Stimulated activated naive CD8-positive, alpha-beta T cell treated with anti-CD3 and anti-CD28 coated beads, Interleukin-15, amount 100 ng/mL, for 72 hours (primary cell): Measurements from ENCODE around the gene IL13.

ENCODE experiments used
- ATAC-seq: fragments of 150-1000 bp; cut with Tn5 transposase; 2 replicates; pipeline ENCODE4 v1.10.0; 2021; ENCODE audit warnings: mild to moderate bottlenecking, moderate library complexity
- DNase-seq, 2 donors: peaks; one replicate each; pipeline ENCODE4 v3.0.0; 2021 to 2022
- H3K27ac Mint-ChIP-seq, 2 donors: one replicate each; pipeline ENCODE4 v1.8.0; 2022; ENCODE audit warnings: mild to moderate bottlenecking in 2 of 2, mixed read lengths in 2 of 2, moderate library complexity in 2 of 2
- H3K27me3 Mint-ChIP-seq: one replicate; pipeline ENCODE4 v1.8.0; 2022; ENCODE audit warnings: mixed read lengths
- H3K4me1 Mint-ChIP-seq: one replicate; pipeline ENCODE4 v1.8.0; 2022; ENCODE audit warnings: mild to moderate bottlenecking, mixed read lengths
- H3K4me3 Mint-ChIP-seq, 2 donors: one replicate each; pipeline ENCODE4 v1.8.0; 2022; ENCODE audit warnings: mild to moderate bottlenecking in 2 of 2, mixed read lengths in 2 of 2, moderate library complexity in 1 of 2
- H3K9me3 Mint-ChIP-seq, 2 donors: one replicate each; pipeline ENCODE4 v1.8.0; 2022; ENCODE audit warnings: mixed read lengths in 2 of 2

The IL13 gene

DNA sequence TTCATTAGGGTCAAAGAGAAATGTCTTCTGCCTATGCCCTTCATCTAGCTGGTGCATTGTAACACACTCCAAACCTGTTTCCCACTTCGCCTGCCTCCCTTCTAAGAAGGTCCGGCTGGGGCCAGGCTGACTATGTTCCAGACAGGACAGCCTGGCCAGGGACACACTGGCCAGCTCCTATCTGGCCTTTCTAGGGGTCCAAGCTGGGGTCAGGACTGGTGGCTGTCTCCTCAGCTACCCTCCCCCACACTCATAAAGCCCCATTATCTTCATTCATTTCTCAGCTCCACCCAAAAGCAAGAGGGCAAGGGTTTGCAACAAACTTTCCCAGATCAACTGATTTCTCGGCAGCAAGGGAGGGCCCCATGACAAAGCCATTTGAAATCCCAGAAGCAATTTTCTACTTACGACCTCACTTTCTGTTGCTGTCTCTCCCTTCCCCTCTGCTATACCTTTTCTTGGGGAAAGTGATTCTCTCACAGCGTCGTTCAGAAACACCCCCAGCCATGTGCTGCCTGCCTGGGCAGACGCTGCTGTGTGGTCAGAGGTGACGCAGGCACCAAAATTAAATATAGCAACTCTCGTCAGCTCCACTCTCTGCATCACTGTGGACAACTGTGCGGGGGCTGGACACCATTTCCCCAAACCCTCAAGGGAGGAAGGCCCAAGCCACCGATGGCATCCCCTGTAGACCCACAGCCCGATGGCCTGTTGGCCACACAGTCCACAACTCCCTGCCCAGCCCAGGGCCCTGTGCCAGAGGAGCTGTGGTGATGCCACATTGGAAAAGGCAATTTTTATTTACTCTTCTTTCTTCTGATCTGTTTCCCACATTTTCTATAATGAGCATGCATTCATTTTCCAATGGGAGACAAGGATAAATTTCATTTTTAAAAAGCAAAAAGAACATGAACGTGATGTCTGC lies 6.1 kb downstream of the IL13 start:
- DNase-seq: no peak
- peak overlapping the region in 1 of 2 donors; percentile 49 for H3K4me3 Mint-ChIP-seq
- H3K9me3 Mint-ChIP-seq: no peaks in the 10 kb centered on the region
- peaks cover 21% of the 10 kb centered on the region for H3K27me3 Mint-ChIP-seq
- peak overlapping the region; percentile 72 to 78 for H3K27ac Mint-ChIP-seq
- H3K4me1 Mint-ChIP-seq: peaks cover 77% of the 10 kb centered on the region
- peak; percentile 3 for ATAC-seq

DNA sequence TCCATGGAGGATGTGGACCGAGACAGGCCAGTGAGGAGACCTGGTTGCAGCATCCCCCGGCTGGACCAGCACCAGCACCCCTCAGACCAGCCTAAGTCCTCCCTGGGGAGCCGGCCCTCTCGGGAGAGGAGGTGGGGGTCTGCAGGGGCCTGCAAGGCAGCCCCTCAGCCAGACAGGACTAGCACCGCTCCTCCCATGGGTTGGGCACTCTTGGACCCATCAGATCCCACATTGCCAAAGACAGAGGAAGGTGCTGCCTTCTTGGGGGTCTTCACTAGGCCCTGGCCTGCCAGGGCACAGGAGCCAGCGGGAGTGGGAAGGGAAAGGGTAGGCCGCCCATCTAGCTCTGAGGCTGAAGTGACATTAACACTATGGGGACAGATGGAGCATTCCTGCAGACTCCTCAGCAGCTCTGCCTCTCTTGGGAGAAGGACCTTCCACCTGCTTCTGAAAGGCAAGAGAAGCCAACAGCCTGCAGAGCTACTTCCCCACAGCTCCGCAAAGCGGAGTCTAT lies 6.8 kb downstream of the IL13 start:
- Mint-ChIP-seq H3K9me3 (no peaks in the 10 kb centered on the region), H3K4me1 (peaks cover 70% of the 10 kb centered on the region), H3K27ac (no peak overlapping the region), H3K4me3 (no peak overlapping the region), H3K27me3 (peaks cover 17% of the 10 kb centered on the region)
- no peak for DNase-seq
- no peak for ATAC-seq

GRCh38 chr5:132665574-132666080 lies 7.7 kb downstream of the IL13 start:
- ATAC-seq (no peak), DNase-seq (no peak)
- Mint-ChIP-seq H3K27ac (no peak overlapping the region), H3K4me1 (peaks cover 61% of the 10 kb centered on the region), H3K4me3 (no peak overlapping the region), H3K9me3 (no peaks in the 10 kb centered on the region), H3K27me3 (peaks cover 17% of the 10 kb centered on the region)

DNA sequence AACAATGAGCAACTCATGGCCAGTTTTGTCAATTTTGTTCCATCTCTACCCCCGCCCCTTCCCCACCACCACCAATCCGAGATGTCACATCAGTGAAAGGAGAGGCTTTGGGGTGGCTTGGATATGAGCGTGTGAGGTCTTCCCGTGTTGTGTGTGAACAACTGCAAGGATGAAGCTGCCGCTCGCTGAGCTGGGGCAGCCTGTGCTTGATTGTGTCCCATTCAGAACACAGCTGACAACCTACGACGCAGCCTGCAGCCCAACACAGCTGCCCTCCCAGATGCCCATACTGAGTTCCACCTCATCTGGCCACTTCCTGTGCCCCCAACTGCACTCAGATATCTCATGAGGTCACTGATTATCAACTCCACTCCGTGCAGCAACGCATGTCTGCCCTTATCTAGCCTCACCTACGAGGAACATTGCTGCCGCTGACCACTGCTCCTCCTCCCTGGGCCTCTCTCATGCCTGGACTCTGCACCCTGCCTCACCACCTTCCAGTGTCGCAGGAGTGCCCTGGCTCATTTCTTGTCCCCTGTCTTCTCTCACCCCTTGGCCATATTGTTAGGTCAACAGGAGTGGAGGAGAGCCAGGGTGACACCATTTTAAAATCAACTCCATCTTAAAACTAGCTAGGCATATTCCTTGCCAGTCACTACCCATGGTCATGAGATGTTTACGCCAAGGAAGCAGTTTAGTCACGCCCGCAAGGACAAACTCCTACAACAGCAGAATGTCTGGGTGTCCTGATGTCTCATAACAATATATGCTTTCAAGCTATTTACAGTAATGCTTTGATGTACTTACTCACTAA lies 8.5 kb downstream of the IL13 start:
- H3K27me3 Mint-ChIP-seq: peaks cover 24% of the 10 kb centered on the region
- no peak overlapping the region for H3K4me3 Mint-ChIP-seq
- H3K27ac Mint-ChIP-seq: no peak overlapping the region
- DNase-seq (no peak), ATAC-seq (no peak)
- H3K4me1 Mint-ChIP-seq: peaks cover 52% of the 10 kb centered on the region
- H3K9me3 Mint-ChIP-seq: peaks cover 0 to 6% of the 10 kb centered on the region in 2 donors

DNA sequence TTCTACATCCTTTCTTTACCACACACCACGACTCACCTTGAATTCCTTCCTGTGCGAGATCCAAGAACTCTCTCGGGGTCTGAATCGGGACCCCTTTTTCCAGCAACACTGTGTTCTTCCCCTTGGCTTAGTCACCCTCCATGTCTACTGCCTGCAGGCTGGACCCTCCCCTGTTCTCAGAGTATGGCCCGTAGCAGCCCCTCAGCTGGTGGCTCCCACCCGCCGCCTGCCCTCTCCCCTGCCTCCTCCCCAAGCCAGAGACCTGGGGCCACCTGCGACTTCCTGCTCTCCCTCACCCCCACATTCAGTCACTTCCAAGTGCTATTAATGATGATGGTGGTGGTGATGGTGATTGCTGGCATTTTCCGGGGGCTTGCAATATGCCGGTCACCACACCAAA lies 9.3 kb downstream of the IL13 start:
- H3K27ac Mint-ChIP-seq: no peak overlapping the region
- peaks cover 24% of the 10 kb centered on the region for H3K27me3 Mint-ChIP-seq
- no peak overlapping the region for H3K4me3 Mint-ChIP-seq
- no peak for ATAC-seq
- DNase-seq: no peak
- H3K9me3 Mint-ChIP-seq: peaks cover 0 to 6% of the 10 kb centered on the region in 2 donors
- H3K4me1 Mint-ChIP-seq: peaks cover 44% of the 10 kb centered on the region

DNA sequence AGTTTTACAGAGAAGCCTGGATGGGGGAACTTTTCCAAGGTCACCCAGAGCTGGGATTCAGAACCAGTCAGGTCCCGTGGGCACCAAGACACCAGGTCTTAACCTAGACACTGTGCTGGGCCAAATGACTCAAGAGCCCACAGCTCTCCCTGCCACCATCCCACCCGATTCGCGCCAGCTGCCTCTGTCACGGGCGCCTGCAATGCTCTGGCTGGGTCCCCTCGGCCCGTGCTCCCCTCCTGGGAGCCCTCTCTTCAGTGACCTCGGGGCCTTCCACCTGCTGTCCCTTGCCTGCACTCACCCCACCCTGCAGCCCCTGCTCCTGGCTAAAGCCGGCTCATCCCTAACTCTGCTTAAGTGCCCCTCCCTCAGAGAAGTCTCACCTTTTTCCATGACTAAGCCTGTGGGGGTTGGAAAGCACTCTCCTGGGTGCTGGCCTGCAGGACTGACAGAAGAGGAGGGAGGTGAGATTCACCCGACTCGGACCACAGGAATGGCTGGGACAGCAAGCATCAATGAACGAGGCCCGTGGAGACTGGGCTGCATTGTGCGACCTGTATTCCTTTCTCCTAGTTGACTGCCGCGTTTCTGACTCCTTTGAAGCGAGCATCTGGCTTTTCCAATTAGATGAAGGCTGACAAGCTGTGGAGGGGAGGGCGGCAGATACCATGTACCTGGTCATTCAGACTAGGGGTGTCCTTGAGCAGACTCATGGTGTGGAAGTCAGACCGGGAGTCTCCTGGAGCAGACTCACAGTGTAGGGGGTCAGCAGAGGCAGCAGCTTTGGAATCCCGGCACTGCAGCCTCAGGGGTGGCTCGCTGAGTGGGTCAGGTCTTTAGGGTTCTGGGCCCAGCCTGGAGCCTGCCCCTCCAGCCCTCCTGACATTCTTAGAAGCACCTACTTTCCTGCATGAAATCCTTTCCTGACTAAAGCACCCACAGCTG lies 10.1 kb downstream of the IL13 start:
- Mint-ChIP-seq H3K27ac (no peak overlapping the region), H3K9me3 (peaks cover 0 to 6% of the 10 kb centered on the region in 2 donors), H3K27me3 (peaks cover 24% of the 10 kb centered on the region), H3K4me3 (no peak overlapping the region), H3K4me1 (peaks cover 37% of the 10 kb centered on the region)
- ATAC-seq (no peak), DNase-seq (no peak)

GRCh38 chr5:132668706-132669454 lies 10.9 kb downstream of the IL13 start:
- DNase-seq (no peak), ATAC-seq (no peak)
- Mint-ChIP-seq H3K27ac (peak overlapping the region in 1 of 2 donors; percentile 31), H3K4me1 (peaks cover 36% of the 10 kb centered on the region), H3K4me3 (no peak overlapping the region), H3K9me3 (peaks cover 0 to 6% of the 10 kb centered on the region in 2 donors), H3K27me3 (peaks cover 24% of the 10 kb centered on the region)

DNA sequence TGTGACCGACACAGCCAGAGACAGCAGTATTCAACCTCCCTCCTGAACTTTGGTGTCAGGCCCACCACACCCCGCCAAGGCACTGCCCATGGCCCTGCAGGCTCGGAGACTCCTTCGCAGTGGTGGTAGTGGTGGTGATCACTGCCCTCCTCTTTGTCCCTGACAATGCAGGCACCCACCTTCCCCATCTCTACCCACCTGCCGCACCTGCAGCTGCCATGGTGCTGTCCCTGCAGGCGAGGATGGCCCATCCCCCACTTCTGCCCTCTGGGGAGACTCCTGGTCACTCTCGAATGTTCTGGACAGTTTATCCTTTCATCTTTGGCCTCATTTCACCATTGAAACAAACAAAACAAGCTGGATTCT lies 11.5 kb downstream of the IL13 start:
- Mint-ChIP-seq H3K4me3 (no peak overlapping the region), H3K9me3 (peaks cover 0 to 6% of the 10 kb centered on the region in 2 donors), H3K4me1 (peaks cover 36% of the 10 kb centered on the region), H3K27ac (no peak overlapping the region), H3K27me3 (peaks cover 24% of the 10 kb centered on the region)
- ATAC-seq (no peak), DNase-seq (no peak)

- ATAC-seq (no peak), DNase-seq (no peak)
- H3K9me3 Mint-ChIP-seq: peaks cover 0 to 6% of the 10 kb centered on the region in 2 donors
- H3K4me1 Mint-ChIP-seq: peaks cover 41% of the 10 kb centered on the region
- H3K4me3 Mint-ChIP-seq: no peak overlapping the region
- peaks cover 24% of the 10 kb centered on the region for H3K27me3 Mint-ChIP-seq
- H3K27ac Mint-ChIP-seq: peak overlapping the region in 1 of 2 donors; percentile 35
Observed at GRCh38 chr5:132669966-132670882, 12.3 kb downstream of the IL13 start.

DNA sequence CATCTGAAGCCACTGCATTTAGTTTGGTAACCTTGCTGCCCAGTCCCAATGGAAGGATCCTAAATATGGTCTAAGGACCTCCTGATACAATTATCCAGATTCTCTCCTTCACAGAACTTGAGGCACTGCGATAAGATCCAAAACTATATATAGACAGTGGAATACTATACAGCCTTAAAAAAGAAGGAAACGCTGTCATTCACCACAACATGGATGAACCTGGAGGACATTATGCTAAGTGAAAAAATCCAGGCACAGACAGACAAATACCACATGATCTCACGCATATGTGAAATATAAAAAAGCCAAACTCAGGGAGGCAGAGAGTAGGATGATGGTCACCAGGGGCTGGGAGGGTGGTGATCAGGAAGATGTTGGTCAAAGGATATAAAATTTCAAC lies 13.0 kb downstream of the IL13 start:
- Mint-ChIP-seq H3K9me3 (peaks cover 0 to 6% of the 10 kb centered on the region in 2 donors), H3K27ac (no peak overlapping the region), H3K4me3 (no peak overlapping the region), H3K27me3 (peaks cover 24% of the 10 kb centered on the region), H3K4me1 (peaks cover 49% of the 10 kb centered on the region)
- DNase-seq (no peak), ATAC-seq (no peak)

- H3K4me1 Mint-ChIP-seq: peaks cover 39% of the 10 kb centered on the region
- H3K27me3 Mint-ChIP-seq: peaks cover 7% of the 10 kb centered on the region
- ATAC-seq (no peak), DNase-seq (no peak)
- peaks cover 0 to 6% of the 10 kb centered on the region in 2 donors for H3K9me3 Mint-ChIP-seq
- H3K4me3 Mint-ChIP-seq: no peak overlapping the region
- H3K27ac Mint-ChIP-seq: peak overlapping the region in 1 of 2 donors; percentile 63
Observed at GRCh38 chr5:132673488-132673887, 15.5 kb downstream of the IL13 start.

DNA sequence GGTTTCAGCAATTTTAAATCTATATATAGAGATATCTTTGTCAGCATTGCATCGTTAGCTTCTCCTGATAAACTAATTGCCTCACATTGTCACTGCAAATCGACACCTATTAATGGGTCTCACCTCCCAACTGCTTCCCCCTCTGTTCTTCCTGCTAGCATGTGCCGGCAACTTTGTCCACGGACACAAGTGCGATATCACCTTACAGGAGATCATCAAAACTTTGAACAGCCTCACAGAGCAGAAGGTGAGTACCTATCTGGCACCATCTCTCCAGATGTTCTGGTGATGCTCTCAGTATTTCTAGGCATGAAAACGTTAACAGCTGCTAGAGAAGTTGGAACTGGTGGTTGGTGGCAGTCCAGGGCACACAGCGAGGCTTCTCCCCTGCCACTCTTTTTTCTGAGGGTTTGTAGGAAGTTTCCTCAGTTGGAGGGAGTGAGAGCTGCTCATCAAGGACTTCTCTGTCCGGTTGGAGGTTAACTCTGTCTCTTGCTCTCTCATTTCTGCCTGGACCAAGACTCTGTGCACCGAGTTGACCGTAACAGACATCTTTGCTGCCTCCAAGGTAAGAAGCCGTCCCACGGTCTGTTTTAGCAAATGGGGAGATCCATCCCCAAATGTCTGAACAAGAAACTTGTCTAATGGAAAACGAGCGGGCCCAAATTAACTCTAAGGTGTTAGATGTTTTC lies 16.1 kb downstream of the IL13 start, which contains the start of gene IL4:
Gene IL4, plus strand, starts transcription at position 51 of the 692 bp plus-strand sequence. Its CDS starts 62 bp downstream, at position 113.
- Mint-ChIP-seq H3K4me1 (peaks cover 39% of the 10 kb centered on the region), H3K4me3 (peak within 1 kb of the TSS in 1 of 2 donors; percentile 49), H3K27me3 (peaks cover 7% of the 10 kb centered on the region), H3K9me3 (peaks cover 0 to 6% of the 10 kb centered on the region in 2 donors), H3K27ac (peak within 1 kb of the TSS; percentile 27 to 63)
- no peak for ATAC-seq
- DNase-seq: no peak
